Endometrium (tissue), 2 donors: Measurements from ENCODE around the gene ALX4.
A peak's percentile ranks its signal among the peaks of the same experiment; 100 is the strongest.

Experiments used
- FAIRE-seq: peaks from 2 replicates; lab custom pipeline; 2012; peaks lifted over from hg19 to GRCh38; lab: Jason Lieb, UNC
- donor health status: control.
- donor health status: control.

ALX4 gene

GRCh38 chr11:44244639-44245310, 65.2 kb downstream of the ALX4 start:
- no peak for FAIRE-seq

- FAIRE-seq: no peak
Measured at GRCh38 chr11:44243595-44244343, 66.2 kb downstream of the ALX4 start.

- FAIRE-seq: no peak
Measured at GRCh38 chr11:44243086-44243485, 66.9 kb downstream of the ALX4 start.

DNA sequence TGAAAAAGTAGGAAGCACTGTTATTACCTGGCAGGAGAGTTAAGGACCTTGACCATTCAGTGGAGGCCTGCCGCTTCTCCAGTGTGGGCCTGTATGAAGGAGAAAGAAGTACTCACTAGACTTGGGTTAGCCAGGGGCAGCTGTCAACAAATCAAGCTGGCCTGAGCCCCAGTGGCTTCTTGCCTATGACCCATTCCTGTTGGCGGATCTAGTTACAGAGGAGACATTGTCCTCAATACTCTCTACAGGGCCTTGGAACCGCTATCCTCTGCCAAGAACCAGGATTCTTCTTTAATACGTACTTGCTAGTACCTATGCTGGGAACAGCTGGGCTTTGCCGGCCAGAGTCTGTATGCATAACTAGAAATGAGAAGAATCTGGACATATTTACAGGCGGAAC, 68.1 kb downstream of the ALX4 start:
- no peak for FAIRE-seq

- no peak for FAIRE-seq
Measured at GRCh38 chr11:44237156-44237555, 72.8 kb downstream of the ALX4 start.

GRCh38 chr11:44236296-44236695, 73.6 kb downstream of the ALX4 start:
- FAIRE-seq: no peak

DNA sequence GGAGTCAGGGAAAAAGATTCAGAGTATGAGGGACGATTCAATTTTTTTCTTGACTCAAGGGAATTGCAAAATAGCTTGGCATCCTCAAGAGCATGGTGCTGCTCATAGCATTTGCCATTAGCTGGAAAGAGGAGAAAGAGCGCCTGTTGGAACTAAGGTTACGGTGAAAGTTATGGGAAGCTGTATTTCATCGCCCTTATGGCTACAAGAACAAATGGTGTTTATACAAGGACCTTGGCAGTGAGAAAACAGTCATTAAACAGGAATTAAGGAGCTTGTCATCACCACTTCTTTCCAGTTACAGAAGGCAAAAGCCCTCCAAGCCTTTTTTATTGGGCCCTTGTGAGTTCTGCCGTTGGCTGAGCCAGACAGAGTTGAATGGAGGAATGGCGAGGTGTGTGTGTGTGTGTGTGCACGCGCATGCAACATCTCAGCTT, 74.2 kb downstream of the ALX4 start:
- no peak for FAIRE-seq

DNA sequence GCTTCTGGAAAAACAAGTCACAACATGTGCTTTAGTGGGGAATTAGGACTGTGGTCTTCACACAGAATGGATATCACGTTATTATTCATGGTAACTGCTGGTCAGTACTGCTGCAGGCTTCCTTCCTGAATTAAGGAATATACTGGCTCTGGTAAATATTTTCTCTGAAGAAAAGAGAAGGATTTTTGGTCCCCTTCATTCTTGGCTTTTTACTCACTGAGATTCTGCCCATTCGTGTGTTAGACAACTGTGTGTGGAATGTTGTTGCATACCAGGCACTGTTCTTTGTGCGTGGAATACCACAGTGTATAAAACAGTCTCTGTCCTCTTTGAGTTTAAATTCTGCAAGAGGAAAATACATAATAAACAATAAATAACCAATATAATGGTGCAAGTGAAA, 80.3 kb downstream of the ALX4 start:
- no peak for FAIRE-seq

- no peak for FAIRE-seq
Measured at GRCh38 chr11:44229098-44229497, 80.8 kb downstream of the ALX4 start.

DNA sequence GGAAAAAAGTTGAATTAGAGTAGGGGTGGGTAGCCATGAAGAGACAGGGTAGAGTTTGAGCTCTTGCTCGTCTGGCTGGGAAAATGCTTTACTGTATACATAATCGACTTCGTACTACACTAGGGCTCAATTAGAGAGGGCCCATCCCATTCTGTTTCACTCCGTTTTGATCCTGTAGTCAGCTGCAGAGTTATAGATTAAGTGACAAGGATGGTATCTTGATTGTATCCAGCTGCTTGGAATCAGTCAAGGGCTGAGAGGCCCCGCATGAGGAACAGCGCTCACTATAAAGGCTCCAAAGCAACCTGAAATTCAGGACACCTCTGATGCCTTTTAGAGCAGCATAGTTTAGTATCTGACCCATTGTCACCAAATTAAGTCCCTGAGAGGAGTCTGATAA, 81.6 kb downstream of the ALX4 start:
- no peak for FAIRE-seq

GRCh38 chr11:44226945-44227344, 83.0 kb downstream of the ALX4 start:
- FAIRE-seq: no peak

DNA sequence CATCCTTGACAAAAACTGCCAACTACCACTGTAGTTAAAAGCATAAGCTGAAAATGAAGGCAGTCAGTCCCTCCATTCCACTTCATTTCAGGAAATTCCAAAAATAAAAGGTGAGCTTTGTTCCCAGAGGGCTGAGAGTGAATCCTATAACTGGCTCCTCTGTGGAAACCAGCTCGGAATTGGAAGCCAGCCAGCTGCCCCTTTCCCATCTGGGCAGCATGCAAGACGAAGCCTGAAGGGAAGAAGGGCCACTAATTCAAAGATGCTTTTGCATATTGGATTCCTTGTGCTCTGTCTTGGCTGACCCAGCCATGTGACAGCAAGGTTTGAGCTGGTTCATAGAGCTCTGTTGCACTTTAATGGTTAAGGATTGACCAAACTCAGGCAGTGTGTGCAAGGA, 83.4 kb downstream of the ALX4 start:
- FAIRE-seq: no peak

DNA sequence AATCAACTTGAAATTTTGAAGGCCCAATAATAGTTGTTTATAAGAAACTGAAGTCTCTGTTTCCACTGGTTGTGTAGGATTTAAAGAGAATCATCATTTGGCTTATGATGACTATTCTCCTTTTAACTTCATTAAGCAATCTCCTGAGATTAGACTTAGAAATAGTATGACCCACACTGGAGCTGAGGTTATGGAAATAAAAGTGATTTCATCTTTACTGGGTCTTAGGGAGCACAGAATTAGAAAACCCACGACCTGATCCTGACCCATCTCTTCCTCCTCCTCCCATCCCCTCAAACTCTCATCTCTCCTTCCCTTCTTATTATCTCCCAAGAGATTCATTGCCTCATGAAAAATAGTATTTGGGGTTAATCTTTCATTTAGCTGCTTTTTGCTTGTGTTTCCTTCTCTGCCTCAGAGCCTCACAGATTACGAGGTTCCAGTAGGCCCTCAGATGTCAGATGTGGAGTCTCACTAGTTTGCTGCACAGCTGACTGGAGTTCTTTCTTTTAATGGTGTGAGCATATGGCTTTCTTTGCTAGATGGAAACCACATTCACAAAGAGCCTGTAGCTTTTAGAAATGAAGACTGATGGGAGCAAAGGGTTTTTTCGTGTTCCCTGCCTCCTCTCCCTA, 85.0 kb downstream of the ALX4 start:
- FAIRE-seq: no peak

DNA sequence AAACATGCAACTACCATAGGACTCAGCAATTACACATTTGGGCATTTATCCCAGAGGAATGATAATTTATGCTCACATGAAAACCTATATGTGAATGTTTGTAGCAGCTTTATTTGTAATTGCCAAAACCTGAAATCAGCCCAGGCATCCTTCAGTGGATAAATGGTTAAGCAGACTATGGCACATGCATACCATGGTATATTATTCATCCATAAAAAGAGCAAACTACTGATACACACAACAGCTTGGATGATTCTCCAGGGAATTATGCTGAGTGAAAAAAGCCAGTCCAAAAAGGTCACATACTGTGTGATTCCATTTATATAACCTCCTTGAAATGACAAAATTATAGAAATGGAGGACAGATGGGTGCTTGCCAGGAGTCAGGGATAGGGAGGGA, 86.7 kb downstream of the ALX4 start:
- no peak for FAIRE-seq

- no peak for FAIRE-seq
Measured at GRCh38 chr11:44221992-44222391, 87.9 kb downstream of the ALX4 start.

DNA sequence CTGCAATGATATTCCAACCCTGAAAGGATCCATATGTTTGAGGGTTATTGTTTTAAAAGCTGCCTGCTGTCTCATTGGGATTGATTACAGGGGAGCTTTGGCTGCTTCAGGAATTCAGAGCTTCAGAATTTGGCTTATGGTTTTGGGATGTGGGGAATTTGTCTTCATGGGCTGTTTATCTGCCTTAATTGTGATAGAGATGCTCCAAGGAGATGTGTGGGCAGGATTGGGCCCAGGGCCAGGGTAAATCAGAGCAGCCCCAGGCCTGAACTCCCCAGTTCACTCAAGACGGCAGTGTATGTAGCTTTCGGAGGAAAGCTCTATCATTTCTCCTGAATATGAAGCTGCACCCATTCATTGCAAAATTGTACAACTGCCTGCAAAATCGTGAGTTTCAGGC, 88.5 kb downstream of the ALX4 start:
- no peak for FAIRE-seq

- no peak for FAIRE-seq
Measured at GRCh38 chr11:44219830-44220796, 89.8 kb downstream of the ALX4 start.

DNA sequence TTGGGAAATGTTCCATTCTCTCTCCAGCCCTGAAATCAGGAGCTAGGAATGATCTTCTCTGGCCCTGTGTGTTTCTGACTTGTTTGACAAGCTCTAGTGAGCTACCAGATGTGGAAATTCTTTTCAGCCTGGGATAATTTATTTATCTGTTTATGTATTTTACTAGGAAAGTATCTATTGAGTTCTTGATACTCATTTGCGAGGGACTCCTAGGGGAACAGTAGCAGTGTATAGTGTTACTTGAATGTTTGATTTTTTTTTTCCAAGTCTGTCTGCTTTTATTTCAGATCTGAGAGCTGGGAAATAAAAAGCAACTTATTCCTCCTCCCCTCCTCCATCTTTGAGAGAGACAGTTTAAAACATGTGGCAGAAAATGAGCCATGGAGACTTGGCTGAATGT, 92.5 kb downstream of the ALX4 start:
- peak; percentile 85 for FAIRE-seq

DNA sequence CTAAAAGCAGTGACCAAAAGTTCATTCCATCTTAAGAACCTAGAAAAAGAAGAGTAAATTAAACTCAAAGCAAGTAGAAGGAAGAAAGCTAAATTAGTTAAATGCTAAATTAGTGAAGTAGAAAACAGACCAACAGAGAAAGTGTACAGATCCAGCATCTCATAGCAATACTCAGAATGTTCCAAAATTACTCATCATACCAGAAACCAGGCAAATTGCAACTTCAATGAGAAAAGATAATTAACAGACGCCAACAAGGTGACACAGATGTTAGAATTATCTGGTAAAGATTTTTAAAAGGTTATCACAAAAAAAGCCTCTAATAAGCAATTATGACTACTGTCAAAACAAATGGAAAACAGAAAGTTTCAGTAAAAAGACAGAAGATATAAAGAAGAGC, 96.8 kb downstream of the ALX4 start:
- FAIRE-seq: no peak

- no peak for FAIRE-seq
Measured at GRCh38 chr11:44212128-44212527, 97.8 kb downstream of the ALX4 start.
